ENCODE results near the gene LARP6. TPM values are rescaled to one million over a fixed set of nuclear protein-coding genes. Genes with fewer than 3 reads are reported as not detected.
"Not testable (repeated sequence)": the region's sequence is repeated elsewhere in the genome, so short reads cannot be mapped to it uniquely, and the experiment has no call there.

Gene LARP6
- total RNA-seq, 2 donors from 2014 or later = 0.26 TPM; not detected in 1

DNA sequence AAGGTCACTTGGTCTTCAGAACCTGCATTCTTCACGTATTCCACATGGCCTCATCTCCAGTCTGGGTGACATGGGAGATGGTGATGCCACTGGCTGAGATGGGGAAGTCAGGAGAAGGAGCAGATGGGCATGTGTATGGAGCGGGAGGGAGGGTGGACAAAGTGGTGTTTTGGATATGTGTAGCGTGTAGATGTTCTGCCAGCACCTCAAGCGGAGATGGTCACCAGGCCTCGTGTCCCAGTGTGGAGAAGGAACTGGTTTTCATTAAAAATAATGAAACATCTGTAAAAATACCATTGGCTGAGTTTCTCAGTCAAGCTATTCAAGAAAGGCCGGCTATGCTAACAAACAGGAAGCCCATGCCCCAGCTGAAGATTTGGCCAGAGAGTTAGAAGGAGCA is 26.2 kb downstream of the LARP6 start:
- Mint-ChIP-seq H3K9me3 (no peaks in the 10 kb centered on the region), H3K36me3 (ENCODE audit: low read depth) (no peaks in the 10 kb centered on the region), H3K4me1 (no peaks in the 10 kb centered on the region), H3K4me3 (no peak overlapping the region), H3K27ac (no peak overlapping the region), H3K27me3 (peaks cover 29% of the 10 kb centered on the region)
- ATAC-seq (replicated peaks) = no peak

DNA sequence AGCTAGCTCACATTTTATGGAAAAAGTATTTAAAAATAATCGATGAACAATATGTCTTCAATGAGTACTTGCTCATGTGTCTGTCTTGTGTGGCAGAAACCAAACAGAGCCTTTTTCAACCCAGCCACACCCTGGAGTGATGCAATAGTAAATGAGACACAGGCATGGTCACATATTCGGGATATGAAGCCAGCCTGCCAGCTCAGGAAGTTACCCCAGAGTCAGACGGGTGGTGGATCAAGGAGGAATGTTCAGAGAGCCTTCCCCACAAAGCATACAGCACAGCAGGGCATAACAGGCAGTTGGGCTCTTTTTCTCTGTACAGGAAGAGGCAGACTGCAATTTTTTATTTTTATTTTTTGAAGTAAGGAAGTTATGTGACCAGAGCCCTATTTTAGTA is 27.3 kb downstream of the LARP6 start:
- no peak for ATAC-seq (replicated peaks)
- Mint-ChIP-seq H3K36me3 (ENCODE audit: low read depth) (no peaks in the 10 kb centered on the region), H3K27ac (no peak overlapping the region), H3K4me1 (no peaks in the 10 kb centered on the region), H3K27me3 (peaks cover 29% of the 10 kb centered on the region), H3K9me3 (no peaks in the 10 kb centered on the region), H3K4me3 (no peak overlapping the region)

DNA sequence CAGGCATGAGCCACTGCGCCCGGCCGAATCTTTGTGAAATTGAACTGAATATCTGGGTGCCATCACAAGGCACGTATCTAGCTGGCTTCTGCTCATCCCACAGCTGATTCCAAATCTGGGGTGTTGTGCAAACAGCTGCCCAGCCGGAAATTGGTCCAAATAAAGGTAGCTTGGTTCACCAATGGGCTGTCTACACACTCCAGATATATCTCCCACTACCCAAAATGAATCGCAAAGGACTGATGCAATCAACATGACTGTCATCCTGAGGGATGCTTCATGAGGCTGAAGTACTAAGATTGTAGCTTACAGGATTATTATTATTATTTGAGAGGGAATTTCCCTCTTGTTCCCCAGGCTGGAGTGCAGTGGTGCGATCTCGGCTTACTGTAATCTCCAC is 28.1 kb downstream of the LARP6 start:
- no peak overlapping the region for H3K27ac Mint-ChIP-seq
- H3K9me3 Mint-ChIP-seq = no peaks in the 10 kb centered on the region
- H3K27me3 Mint-ChIP-seq = peaks cover 29% of the 10 kb centered on the region
- no peak overlapping the region for H3K4me3 Mint-ChIP-seq
- H3K36me3 Mint-ChIP-seq (ENCODE audit: low read depth) = no peaks in the 10 kb centered on the region
- ATAC-seq (replicated peaks) = no peak
- H3K4me1 Mint-ChIP-seq = no peaks in the 10 kb centered on the region

DNA sequence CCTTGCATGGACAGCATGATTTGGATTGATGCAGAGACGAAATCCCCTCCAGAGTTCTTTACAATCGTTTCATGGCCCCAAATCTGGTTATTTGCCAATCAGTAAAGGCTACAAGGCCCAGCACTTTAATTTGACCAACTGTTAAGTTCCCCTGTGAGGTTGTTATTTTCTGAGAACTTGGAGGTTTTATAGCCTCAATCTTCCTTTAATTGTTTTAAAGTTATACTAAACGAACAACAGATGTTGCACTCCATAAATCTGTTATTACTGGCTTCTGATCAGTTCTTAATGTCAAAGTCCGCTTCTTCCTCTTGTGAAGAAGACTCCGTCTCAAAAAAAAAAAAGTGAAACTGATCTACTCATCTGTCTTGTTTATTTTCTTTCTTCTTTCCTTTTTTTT is 30.8 kb downstream of the LARP6 start:
- Mint-ChIP-seq H3K36me3 (ENCODE audit: low read depth) (no peaks in the 10 kb centered on the region), H3K27ac (no peak overlapping the region), H3K4me3 (no peak overlapping the region), H3K9me3 (no peaks in the 10 kb centered on the region), H3K27me3 (peaks cover 26% of the 10 kb centered on the region), H3K4me1 (no peaks in the 10 kb centered on the region)
- no peak for ATAC-seq (replicated peaks)

DNA sequence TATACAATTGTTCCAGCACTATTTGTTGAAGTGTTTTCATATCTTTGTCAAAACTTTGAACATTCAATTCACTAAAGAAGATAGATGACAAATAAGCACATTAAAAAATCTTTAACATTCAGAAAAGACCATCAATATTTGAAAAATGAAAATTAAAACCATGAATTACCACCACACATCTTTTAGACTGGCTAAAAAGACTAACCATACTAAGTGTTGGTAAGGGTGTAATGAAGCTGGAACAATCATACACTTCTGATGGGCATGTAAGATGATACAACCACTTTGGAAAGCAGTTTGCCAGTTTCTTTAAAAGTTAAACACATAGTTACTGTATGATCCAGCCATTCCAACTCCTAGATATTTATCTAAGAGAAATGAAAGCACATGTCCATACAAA is 33.7 kb downstream of the LARP6 start:
- ATAC-seq (replicated peaks) = no peak
- H3K4me3 Mint-ChIP-seq = no peak overlapping the region
- no peaks in the 10 kb centered on the region for H3K4me1 Mint-ChIP-seq
- H3K9me3 Mint-ChIP-seq = no peaks in the 10 kb centered on the region
- H3K36me3 Mint-ChIP-seq (ENCODE audit: low read depth) = no peaks in the 10 kb centered on the region
- peaks cover 6% of the 10 kb centered on the region for H3K27me3 Mint-ChIP-seq
- H3K27ac Mint-ChIP-seq = no peak overlapping the region

DNA sequence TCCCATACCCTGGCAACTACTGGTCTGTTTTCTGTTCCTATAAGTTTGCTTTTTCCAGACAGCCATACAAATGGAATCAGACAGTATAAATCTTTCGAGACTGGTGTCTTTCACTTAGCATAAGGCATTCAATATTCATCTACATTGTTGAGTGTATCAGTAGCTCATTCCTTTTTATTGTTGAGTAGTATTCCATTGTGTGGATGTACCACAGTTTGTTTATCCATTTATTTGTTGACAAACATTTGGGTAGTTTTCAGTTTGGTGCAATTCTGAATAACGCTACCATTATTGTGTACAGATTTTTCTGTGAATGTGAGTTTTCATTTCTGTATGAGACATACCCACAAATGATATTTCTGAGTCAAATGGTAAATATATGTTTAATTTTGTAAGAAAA is 35.4 kb downstream of the LARP6 start:
- H3K36me3 Mint-ChIP-seq (ENCODE audit: low read depth) = no peaks in the 10 kb centered on the region
- no peaks in the 10 kb centered on the region for H3K4me1 Mint-ChIP-seq
- no peak overlapping the region for H3K4me3 Mint-ChIP-seq
- ATAC-seq (replicated peaks) = no peak
- no peaks in the 10 kb centered on the region for H3K9me3 Mint-ChIP-seq
- H3K27me3 Mint-ChIP-seq = no peaks in the 10 kb centered on the region
- no peak overlapping the region for H3K27ac Mint-ChIP-seq

DNA sequence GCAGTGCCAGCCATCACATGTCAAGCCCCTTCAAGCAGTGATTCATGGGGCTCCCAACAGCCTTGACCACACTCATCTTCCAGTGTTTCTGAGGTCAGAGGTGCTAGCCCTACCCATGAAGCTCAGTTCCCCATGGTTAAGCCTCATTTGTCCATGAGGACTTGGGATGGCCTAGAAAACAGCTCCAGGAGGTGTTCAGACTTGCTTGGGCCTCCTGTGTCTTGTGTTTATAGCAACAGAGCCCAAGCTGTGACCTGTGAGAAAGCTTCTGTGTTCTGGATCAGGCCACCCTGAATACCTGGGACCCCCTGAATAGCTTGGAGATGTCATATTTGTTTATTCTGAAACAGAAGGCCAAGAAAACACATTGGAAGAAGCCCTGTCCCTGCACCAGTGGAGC is 36.7 kb downstream of the LARP6 start:
- no peak for ATAC-seq (replicated peaks)
- no peak overlapping the region for H3K27ac Mint-ChIP-seq
- no peaks in the 10 kb centered on the region for H3K4me1 Mint-ChIP-seq
- no peaks in the 10 kb centered on the region for H3K9me3 Mint-ChIP-seq
- H3K27me3 Mint-ChIP-seq = no peaks in the 10 kb centered on the region
- H3K36me3 Mint-ChIP-seq (ENCODE audit: low read depth) = no peaks in the 10 kb centered on the region
- no peak overlapping the region for H3K4me3 Mint-ChIP-seq

DNA sequence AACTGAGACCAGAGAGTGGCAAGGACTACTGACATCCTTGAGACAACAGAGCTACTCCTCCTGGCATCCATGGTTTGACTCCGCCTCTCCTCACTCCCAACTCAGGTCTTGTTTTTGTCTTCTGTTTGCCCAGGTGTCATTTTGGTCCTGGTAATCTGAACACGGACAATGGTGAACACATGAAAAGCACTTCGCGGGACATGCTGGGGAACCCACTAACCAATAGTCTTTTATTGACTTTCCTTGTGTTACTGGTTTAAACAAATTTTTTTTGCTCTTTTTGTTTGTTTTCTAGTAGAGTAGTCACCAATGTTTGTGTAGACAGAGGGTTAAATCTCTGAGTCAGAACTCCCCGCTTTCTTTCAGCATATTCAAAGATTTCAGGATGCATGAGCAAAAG is 38.4 kb downstream of the LARP6 start:
- Mint-ChIP-seq H3K9me3 (no peaks in the 10 kb centered on the region), H3K4me1 (no peaks in the 10 kb centered on the region), H3K27ac (no peak overlapping the region), H3K36me3 (ENCODE audit: low read depth) (no peaks in the 10 kb centered on the region), H3K4me3 (no peak overlapping the region), H3K27me3 (no peaks in the 10 kb centered on the region)
- no peak for ATAC-seq (replicated peaks)

DNA sequence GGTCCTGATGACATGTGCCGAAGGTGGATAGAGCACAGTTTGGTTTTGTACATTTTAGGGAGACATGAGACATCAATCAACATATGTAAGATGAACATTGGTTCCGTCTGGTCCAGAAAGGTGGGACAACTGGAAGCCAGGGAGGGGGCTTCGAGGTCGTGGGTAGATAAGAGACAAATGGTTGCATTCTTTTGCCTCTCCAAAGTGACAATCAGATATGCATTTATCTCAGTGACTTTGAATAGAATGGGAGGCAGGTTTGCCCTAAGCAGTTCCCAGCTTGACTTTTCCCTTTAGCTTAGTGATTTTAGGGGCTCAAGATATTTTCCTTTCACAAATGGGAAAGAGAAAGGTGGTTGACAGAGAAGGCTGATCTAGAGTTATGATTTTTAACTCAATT is 38.9 kb downstream of the LARP6 start:
- H3K27me3 Mint-ChIP-seq; H3K9me3 Mint-ChIP-seq; H3K36me3 Mint-ChIP-seq (ENCODE audit: low read depth); H3K4me1 Mint-ChIP-seq; H3K27ac Mint-ChIP-seq; H3K4me3 Mint-ChIP-seq; ATAC-seq (replicated peaks): not testable (repeated sequence)

DNA sequence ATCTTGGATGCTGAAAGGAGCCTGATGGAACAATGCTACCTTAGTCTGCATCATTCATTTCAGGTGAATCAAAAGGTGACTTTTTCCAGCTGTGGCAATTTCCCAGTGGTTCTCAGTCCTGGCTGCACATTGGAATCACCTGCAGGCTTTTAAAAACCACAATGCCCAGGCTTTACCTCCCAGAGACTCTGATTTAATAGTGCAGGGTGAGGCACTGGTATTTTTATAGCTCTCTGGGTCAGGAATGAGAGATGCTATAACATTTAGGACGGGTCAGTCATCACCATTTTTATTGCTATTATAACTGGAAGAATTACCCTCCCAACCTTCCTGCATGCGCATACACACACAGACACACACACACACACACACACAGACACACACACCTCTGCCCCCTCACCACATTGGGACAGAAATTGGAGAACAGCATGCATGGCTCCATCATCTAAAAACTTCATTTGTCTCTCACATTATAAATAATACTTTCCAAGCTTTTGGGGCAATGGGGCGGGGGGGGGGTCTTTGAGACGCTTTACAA is 41.1 kb downstream of the LARP6 start:
- Mint-ChIP-seq H3K36me3 (ENCODE audit: low read depth) (no peaks in the 10 kb centered on the region), H3K4me3 (no peak overlapping the region), H3K27ac (no peak overlapping the region), H3K9me3 (no peaks in the 10 kb centered on the region), H3K4me1 (no peaks in the 10 kb centered on the region), H3K27me3 (peaks cover 10% of the 10 kb centered on the region)
- ATAC-seq (replicated peaks) = no peak

DNA sequence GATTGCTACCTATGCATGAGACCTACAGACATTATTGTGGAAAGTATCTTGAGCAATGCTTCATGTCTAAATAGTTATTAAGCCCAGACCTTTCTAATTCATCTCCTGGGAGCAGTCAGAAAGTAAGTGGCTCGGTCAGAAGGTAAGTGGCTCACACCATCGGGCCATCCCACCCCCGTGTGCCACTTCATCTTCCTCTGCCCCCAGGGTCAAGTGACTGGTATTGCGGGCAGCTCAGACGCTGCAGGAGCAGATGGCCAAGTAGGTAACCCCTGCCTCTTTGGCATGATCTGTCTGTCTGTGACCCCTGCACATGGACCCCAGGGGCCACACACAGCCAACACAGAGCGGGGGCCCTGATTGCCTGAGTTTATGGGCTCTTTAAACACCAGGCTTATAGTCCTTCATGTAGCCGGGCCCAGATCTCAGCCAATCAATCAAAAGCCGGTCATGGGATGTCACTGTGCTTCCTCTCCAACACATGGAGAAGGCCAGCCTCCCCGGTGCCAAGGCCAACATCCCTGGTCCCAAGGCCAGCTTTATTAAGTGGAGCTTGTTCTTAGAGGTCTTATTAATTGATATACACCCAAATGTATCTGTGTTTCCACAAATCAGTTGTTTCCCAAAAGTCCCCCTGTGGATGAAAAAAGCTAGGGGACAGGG is 42.9 kb downstream of the LARP6 start:
- no peaks in the 10 kb centered on the region for H3K4me1 Mint-ChIP-seq

DNA sequence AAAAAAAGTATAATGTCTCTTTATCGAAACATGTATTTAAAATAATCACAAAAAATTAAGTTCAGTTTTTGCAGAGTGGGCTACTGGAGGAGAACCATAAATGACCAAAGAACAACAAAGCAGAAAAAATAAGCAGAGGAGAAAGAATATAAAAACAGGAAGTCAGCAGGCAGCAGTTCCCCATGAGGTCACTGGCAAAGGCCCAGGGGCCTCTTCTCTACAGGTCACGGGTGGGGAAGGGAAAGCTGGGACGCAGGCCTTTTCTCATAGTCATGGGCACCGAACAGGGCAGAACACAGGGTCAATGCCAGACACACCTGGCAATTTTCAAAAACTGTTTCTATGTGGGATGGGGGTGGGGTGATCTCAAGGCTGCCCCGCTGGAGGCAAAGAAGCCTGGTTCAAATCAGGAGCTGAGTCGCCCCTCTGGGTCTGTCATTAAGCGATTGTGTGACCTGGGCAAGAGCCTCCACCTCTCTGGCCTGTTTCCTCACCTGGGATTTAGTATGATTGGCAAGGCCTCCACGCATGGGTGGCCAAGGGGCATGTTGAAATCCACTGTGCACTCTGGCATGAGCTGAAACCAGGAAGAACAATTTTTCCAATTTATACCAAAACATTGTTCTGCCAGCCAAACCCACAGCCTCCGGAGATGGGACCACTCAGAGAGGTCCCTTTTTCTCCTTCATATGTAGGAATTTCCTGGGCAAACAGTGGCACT is 46.8 kb downstream of the LARP6 start:
- H3K4me3 Mint-ChIP-seq = no peak overlapping the region
- H3K9me3 Mint-ChIP-seq = no peaks in the 10 kb centered on the region
- H3K36me3 Mint-ChIP-seq (ENCODE audit: low read depth) = no peaks in the 10 kb centered on the region
- H3K27ac Mint-ChIP-seq = no peak overlapping the region
- no peaks in the 10 kb centered on the region for H3K4me1 Mint-ChIP-seq
- H3K27me3 Mint-ChIP-seq = peaks cover 10% of the 10 kb centered on the region
- ATAC-seq (replicated peaks) = no peak

More for the DNA sequence above, 42.9 kb downstream of the LARP6 start:
- Mint-ChIP-seq H3K36me3 (ENCODE audit: low read depth) (no peaks in the 10 kb centered on the region), H3K9me3 (no peaks in the 10 kb centered on the region), H3K27me3 (peaks cover 10% of the 10 kb centered on the region), H3K4me3 (no peak overlapping the region), H3K27ac (no peak overlapping the region)
- ATAC-seq (replicated peaks) = no peak

DNA sequence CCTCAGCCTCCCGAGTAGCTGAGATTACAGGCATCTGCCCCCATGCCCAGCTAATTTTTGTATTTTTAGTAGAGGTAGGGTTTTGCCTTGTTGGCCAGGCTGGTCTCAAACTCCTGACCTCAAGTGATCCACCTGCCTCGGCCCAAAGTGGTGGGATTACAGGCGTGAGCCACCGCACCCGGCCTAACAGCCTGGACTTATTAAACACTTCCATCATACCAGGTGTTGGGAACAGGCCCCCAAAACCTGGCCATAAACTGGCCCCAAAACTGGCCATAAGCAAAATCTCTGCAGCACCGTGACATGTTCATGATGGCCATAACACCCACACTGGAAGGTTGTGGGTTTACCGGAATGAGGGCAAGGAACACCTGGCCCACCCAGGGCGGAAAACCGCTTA is 49.6 kb downstream of the LARP6 start:
- not testable (repeated sequence) for H3K27me3 Mint-ChIP-seq; H3K27ac Mint-ChIP-seq; H3K36me3 Mint-ChIP-seq (ENCODE audit: low read depth); H3K4me1 Mint-ChIP-seq; H3K9me3 Mint-ChIP-seq; ATAC-seq (replicated peaks); H3K4me3 Mint-ChIP-seq

DNA sequence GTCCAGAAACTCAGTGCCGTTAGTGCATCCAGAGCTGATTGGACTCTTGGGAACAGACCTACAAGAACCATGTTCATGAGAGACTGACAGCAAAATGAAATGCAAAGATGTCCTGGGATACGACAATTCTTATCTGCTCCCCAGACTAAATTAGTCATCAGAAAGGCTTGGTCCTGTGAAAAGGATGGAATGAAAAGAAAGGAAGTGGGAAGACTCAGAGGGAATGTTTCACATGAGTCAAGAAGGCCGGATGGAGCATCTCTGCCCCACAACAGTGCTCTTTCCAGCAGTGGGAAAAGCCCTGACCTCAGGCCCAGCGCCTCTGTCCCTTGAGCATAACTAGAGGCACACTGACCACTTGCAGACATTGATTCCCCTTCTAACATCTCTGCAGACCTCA is 51.3 kb downstream of the LARP6 start:
- Mint-ChIP-seq H3K4me1 (no peaks in the 10 kb centered on the region), H3K27me3 (no peaks in the 10 kb centered on the region), H3K36me3 (ENCODE audit: low read depth) (no peaks in the 10 kb centered on the region), H3K4me3 (no peak overlapping the region), H3K9me3 (no peaks in the 10 kb centered on the region), H3K27ac (no peak overlapping the region)
- no peak for ATAC-seq (replicated peaks)

DNA sequence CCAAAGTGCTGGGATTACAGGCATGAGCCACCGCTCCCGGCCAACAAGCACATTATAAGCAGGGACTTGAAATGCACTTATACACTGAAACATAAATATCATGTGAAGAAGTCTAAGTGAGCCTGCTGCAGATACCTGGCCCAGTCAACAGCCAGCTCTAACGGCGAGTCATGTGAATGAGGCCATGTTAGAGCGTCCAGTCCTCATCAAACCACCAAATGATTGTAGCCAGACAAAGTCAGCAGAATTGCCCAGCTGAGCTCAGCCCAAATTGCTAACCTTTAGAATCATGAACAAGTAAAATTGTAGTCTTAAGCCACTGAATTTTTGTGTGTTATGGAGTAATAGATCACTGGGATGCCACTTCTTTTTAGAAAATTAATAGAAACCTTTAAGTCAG is 52.8 kb downstream of the LARP6 start:
- H3K4me1 Mint-ChIP-seq = no peaks in the 10 kb centered on the region
- no peaks in the 10 kb centered on the region for H3K27me3 Mint-ChIP-seq
- H3K27ac Mint-ChIP-seq = no peak overlapping the region
- no peak for ATAC-seq (replicated peaks)
- no peaks in the 10 kb centered on the region for H3K36me3 Mint-ChIP-seq (ENCODE audit: low read depth)
- H3K9me3 Mint-ChIP-seq = no peaks in the 10 kb centered on the region
- H3K4me3 Mint-ChIP-seq = no peak overlapping the region

Data from activated T-helper 17 cell treated with anti-CD3 and anti-CD28 coated beads, Interleukin-2, amount 50 U/mL, for 72 hours (primary cell).